GM21360 (cell line): ENCODE results near the gene LMBR1.
"Not testable (repeated sequence)": the region's sequence is repeated elsewhere in the genome, so short reads cannot be mapped to it uniquely, and the experiment has no call there.

ENCODE experiments used
- ATAC-seq: cut with Tn5 transposase; IDR thresholded peaks from one replicate; pipeline ENCODE4 v1.9.1; 2021; ENCODE audit warnings: mild to moderate bottlenecking, moderate library complexity; ENCODE audit not compliant: unreplicated experiment

The LMBR1 gene

GRCh38 chr7:156857757-156858156 lies 35.2 kb downstream of the LMBR1 start:
- ATAC-seq, result no peak

- no peak for ATAC-seq
Observed at GRCh38 chr7:156854654-156855053, 38.3 kb downstream of the LMBR1 start.

- ATAC-seq, result no peak
Observed at GRCh38 chr7:156848979-156849378, 44.0 kb downstream of the LMBR1 start.

GRCh38 chr7:156845379-156846101 lies 47.4 kb downstream of the LMBR1 start:
- no peak for ATAC-seq

- ATAC-seq, result not testable (repeated sequence)
Observed at GRCh38 chr7:156843582-156843981, 49.4 kb downstream of the LMBR1 start.

GRCh38 chr7:156843157-156843556 lies 49.8 kb downstream of the LMBR1 start:
- ATAC-seq, result no peak

- ATAC-seq, result no peak
Observed at GRCh38 chr7:156842740-156843140, 50.2 kb downstream of the LMBR1 start.

GRCh38 chr7:156842317-156842716 lies 50.7 kb downstream of the LMBR1 start:
- no peak for ATAC-seq

- no peak for ATAC-seq
Observed at GRCh38 chr7:156841497-156841896, 51.5 kb downstream of the LMBR1 start.

GRCh38 chr7:156840134-156840533 lies 52.8 kb downstream of the LMBR1 start:
- ATAC-seq, result no peak

- ATAC-seq, result no peak
Observed at GRCh38 chr7:156836443-156836842, 56.5 kb downstream of the LMBR1 start.

- no peak for ATAC-seq
Observed at GRCh38 chr7:156834462-156834861, 58.5 kb downstream of the LMBR1 start.

- no peak for ATAC-seq
Observed at GRCh38 chr7:156833312-156833711, 59.7 kb downstream of the LMBR1 start.

- no peak for ATAC-seq
Observed at GRCh38 chr7:156832195-156832877, 60.6 kb downstream of the LMBR1 start.

GRCh38 chr7:156829669-156830336 lies 63.2 kb downstream of the LMBR1 start:
- ATAC-seq, result no peak

- ATAC-seq, result no peak
Observed at GRCh38 chr7:156827587-156828203, 65.3 kb downstream of the LMBR1 start.

- no peak for ATAC-seq
Observed at GRCh38 chr7:156823435-156823834, 69.5 kb downstream of the LMBR1 start.

GRCh38 chr7:156820445-156821063 lies 72.4 kb downstream of the LMBR1 start:
- ATAC-seq, result no peak

- no peak for ATAC-seq
Observed at GRCh38 chr7:156819733-156820295, 73.2 kb downstream of the LMBR1 start.

- ATAC-seq, result no peak
Observed at GRCh38 chr7:156818133-156818532, 74.8 kb downstream of the LMBR1 start.
